ENCODE measurements around the gene ANKRD34A.
A peak's percentile ranks its signal among the peaks of the same experiment; 100 is the strongest.
"Not testable (repeated sequence)": the region's sequence is repeated elsewhere in the genome, so short reads cannot be mapped to it uniquely, and the experiment has no call there.

Gene ANKRD34A

DNA sequence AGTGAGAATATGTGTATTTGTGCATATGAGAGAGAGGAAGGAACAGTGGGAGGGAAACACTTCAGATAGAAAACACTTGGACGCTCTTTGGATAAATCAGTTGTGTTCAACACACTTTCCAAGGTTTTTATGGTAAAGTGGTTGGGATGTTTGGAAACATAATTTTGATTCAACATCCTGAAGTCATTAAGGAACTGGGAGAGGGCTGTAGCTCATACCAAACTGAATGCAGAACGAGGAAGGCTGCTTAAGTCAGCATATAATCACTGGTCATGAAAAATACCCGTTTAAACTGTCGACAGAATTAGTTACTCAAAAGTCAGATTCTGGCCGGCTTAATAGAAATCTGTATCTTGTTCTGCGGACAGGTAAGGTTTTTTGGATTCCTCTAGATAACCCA, 21.5 kb downstream of the ANKRD34A start:
- DNase-seq: no peak

DNA sequence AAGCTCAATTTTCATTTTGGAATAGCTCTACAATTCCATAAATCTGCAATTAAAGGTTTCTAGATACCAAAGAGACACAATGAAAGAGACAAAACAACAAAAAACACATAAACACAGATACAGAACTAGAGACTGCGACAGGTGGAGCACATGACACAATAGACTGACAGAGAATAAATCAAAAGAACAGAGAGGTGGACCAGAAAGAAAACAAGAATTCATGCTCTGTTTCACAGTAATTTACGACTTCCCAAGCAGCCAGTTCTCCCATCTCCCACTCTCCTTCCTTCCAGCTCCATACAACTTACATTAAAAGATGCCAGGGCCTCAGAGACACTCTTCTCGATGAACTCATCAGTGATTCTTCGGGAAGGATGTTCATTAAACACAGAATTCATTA, 22.0 kb downstream of the ANKRD34A start:
- DNase-seq: no peak

DNA sequence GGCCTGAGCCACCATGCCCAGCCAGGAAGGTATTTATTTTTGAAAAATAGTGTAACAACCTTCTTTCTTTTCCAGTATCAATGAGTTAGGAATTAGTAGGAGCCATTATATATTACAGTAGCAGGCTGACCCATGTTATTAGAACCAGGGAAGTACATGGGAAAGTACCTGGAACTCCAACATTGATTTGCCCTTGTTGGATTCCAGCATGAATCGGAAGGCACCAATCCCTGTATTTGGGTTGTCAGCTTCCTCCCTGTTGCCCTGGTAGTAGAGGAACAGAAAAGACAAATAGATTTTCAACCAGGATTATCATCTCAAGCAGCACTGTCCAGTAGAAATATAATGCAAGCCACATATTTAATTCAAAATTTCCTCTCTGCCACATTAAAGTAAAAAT, 26.9 kb downstream of the ANKRD34A start:
- no peak for DNase-seq

DNA sequence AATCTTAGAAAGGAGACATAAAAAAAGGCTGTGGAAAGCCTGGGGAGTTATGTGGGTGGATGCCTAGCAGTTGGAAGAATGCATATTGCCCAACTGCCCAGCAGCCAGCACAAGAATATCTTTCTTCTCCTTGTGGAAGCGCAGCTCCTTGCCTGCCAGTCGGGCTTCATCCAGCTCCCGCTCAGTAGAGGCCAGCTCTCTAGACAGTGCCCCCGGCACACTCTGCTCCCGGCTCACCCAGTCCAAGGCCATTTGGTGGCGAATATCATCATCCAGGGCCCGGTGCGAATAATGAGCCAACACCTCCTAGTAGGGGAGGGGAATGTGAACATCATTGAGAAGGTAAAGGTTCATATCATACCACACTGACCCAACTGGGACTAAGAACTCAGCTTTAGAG, 28.1 kb downstream of the ANKRD34A start:
- DNase-seq: no peak

DNA sequence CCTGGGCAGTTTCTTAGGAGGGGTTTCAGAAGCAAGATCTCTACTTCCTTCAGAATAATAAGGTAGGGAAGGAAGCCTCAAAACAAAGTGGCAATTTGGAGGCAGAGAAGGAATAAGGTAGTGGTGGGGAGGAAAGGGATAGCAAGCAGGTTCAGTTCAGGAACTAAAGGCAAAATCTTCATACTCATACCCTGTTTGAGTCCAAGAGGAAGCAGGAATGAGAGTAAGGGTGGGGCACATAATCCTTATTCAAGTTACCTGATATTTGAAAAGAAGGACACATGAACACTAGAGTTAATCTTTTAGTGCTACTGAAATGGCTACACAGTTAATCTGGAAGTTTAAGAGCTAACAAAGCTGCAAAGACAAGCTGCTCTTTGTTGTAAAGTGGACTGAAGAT, 28.7 kb downstream of the ANKRD34A start:
- no peak for DNase-seq

DNA sequence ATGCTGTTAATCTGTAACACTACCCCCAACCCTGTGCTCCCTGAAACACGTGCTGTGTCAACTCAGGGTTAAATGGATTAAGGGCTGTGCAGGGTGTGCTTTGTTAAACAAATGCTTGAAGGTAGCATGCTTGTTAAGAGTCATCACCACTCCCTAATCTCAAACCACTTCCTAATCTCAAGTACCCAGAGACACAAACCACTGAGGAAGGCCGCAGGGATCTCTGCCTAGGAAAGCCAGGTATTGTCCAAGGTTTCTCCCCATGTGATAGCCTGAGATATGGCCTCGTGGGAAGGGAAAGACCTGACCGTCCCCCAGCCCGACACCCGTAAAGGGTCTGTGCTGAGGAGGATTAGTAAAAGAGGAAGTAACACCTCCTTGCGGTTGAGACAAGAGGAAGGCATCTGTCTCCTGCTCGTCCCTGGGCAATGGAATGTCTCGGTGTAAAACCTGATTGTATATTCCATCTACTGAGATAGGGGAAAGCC, 31.8 kb downstream of the ANKRD34A start:
- DNase-seq: not testable (repeated sequence)

DNA sequence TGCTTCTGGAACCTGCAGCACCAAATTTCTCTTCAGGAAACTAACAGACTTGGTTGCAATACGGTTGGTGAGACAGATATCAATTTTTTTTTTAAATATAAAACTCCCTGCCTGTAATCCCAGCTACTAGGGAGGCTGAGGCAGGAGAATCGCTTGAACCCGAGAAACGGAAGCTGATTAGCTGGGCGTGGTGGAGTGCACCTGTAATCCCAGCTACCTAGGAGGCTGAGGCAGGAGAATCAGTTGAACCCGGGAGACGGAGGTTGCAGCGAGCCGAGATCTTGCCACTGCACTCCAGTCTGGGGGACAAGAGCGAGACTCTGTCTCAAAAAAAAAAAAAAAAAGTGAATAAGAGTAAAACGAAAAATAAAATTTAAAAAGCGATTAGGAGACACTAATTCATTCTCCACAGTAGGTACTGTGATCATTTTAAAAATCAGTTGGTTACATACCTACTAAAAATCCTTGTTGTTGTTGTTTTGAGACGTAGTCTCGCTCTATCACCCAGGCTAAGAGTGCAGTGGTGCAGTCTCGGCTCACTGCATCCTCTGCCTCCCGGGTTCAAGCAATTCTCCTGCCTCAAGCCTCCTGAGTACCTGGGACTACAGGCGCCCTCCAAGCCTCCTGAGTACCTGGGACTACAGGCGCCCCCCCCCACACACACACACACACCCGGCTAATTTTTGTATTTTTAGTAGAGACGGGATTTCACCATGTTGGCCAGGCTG, 36.3 kb downstream of the ANKRD34A start:
- DNase-seq: no peak

DNA sequence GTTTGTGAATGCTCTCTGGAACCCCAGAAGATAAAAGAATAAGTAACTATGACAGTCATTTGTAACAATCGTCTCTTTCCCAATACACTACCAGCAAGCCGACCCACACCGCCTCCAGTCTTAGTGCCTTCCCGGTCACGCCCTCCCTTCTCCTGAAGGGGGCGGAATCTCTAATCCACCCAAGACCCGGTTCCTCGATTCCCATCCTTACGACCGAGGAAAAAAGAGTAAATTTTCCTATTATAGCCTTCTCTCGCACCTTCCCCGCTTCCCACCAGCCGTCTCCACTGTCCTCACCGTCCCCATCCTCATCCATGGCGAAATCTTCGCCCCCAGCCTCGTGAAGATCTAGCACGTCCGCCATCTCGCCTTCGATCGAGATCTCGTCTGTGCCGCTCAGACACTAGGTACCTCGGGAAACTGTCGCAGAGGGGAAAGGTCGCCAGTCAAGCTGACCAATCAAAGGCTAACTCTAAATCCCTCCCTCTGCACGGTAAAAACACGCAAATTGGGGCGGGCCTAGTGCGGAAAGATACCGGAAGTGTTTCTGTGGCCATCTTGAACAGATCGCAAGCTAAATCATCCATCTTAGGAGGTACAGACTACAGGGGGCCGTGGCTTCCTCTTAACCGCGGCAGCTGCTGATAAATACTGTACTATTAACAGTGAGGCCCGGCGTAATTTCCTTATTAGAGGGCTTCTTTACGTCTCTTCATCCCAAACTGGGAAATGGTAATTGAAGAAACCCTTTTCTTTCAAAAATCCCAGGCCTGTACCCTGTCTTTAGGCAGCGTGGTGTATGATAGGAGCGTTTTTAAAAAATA, 37.1 kb downstream of the ANKRD34A start, which contains the start of gene RBM8A:
TSS of gene RBM8A (minus strand) at position 422 of the 824 bp plus-strand sequence. CDS start at position 364, 58 bp downstream.
- peak; percentile 90 for DNase-seq

DNA sequence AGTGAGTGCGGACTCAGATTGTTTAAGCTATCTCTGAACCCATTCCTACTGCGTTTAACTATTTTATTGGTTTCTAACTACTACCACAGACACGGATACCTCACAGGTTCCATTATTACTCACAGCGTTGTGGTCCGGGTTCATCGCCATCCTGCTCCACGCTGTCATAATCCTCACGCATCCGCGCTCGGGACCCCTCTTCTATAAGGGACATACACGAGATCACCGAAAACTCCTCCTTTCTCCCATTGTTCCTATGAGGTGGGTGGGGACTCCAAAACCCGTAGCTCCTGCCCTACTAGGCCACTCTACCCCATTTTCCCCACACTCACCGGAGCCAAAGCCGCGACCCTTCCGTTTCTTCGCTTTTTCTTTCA, 37.7 kb downstream of the ANKRD34A start:
- DNase-seq: peak; percentile 78

DNA sequence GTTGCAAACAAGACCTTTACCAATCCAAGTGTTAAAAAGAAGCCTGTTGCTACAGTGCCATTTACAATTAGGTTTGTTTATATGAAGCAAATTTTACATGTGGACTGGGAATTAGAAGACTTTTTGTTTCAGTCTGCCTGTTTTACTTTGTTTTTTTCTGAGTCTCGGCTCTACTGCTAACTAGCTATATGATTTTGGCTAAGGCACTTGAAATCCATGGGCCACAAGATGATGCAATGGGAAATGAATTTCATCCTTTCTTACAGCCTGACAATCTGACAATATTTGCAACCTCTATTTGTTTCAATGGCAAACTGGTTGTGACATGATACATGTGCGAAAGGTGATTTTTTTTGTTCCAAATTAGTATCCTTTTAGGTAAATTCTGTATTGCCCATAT, 42.1 kb downstream of the ANKRD34A start:
- DNase-seq: no peak

DNA sequence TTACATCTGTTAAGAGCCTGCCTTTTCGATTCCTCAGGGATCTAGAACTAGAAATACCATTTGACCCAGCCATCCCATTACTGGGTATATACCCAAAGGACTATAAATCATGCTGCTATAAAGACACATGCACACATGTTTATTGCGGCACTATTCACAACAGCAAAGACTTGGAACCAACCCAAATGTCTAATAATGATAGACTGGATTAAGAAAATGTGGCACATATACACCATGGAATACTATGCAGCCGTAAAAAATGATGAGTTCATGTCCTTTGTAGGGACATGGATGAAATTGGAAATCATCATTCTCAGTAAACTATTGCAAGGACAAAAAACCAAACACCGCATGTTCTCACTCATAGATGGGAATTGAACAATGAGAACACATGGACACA, 44.1 kb downstream of the ANKRD34A start:
- DNase-seq: not testable (repeated sequence)

DNA sequence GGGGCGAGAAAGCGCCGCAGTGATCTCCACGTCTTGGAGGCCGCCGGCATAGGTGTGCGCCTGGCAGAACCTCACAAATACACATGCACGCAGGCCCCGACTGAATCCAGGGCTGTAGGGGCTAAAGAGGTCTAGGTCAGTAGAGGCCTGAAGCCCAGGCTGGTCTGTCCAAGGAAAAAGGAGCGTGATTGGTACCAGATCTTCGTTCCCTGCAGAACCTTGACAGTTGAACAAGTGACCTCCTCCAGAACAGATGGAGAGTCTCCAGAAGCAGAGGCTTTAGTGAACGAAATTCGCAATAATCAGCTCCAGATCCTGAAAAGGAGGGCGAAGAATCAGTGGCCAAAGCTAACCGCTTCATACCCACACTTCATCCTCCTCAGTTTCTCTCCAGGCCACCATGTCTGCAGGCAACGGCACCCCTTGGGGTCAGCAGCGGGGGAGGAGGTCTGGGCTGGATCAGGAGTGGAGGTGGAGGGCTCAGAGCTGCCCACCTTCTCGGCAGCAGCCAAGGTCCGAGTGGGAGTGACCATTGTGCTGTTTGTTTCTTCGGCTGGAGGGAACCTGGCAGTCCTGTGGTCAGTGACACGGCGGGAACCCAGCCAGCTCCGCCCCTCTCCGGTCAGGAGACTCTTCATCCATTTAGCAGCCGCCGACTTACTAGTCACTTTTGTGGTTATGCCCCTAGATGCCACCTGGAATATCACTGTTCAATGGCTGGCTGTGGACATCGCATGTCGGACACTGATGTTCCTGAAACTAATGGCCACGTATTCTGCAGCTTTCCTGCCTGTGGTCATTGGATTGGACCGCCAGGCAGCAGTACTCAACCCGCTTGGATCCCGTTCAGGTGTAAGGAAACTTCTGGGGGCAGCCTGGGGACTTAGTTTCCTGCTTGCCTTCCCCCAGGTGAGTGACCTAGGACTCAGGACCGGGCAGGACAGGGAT, 45.1 kb downstream of the ANKRD34A start:
- DNase-seq: peak; percentile 66

DNA sequence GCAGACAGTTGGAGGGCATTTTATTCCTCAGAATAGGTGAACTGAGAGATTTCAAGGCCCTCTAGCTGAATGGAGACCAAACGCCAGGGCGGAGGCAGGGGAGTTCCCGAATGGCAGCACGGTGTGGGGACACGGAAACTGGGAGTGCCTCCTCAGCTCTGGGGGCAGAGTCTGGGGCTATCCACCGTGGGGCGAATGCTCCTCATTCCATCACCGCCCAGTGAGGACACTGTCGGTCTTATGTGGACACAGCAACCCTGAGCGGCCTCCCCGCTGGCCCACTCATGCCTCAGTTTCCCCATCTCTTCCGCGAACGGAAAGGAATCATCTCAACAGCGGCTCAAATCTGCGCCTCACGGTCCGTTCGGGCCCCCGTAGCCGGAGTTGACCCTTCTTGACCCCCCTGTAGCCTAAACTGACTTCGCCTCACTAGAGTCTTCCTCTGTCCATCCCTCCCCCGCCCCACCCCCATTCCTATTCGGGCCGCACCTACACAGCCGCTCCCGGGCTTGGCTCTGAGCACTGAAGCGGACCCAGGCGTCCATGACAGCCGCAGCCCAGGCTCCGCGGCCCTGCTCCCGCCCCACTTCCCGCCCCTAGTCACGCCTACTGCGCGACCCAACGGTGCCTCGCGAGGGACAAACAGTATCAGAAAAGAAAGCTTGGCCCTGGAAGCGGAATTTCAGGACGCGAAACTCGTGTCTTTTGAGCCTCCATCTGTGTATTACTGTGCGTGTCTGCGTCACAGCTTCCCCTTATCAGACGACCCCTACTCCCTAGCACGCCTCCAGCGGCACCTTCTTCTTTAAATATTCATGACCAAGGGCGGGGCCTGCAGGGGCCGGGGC, 46.0 kb downstream of the ANKRD34A start, which contains the start of gene PEX11B:
TSS of gene PEX11B (minus strand) at position 574 of the 848 bp plus-strand sequence. CDS start at position 545, 29 bp downstream.
- peak; percentile 93 for DNase-seq

DNA sequence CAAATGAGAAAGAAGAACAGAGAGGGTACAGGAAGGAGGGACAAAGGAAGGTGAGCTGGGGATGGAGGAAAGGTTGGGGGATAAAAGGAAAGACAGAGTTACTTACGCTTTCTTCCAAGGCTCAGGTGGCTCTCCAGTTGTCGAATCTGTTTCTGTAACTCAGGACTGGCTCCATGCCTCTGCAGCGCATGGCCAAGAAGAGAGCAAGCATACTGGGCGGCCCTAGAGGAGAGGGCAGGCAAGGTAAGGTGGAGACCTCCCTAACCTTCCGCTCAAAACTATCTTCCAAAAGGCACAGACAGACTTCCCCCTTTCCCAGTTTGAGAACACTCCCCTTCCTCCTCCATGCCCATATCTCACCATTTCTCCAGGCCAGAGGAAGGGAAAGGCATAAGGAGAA, 46.8 kb downstream of the ANKRD34A start:
- DNase-seq: no peak

DNA sequence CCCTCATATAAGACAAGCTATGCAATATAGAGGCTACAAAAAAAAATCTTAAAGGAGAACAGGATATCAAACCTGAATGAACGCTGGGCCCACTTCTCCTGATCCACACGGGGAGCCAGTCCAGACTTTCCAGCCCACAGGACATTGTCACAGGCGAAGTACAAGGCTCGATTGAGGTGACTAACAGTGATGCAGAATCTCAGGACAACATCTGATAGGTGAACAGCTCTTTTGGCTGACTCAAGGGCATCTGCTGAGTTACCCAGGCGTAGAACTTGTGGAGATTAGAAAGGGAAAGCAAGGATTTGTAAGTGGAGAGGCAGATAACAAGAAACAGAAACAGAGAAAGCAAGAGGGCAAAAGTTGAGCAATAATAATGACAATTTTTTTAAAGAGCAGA, 47.6 kb downstream of the ANKRD34A start:
- no peak for DNase-seq

DNA sequence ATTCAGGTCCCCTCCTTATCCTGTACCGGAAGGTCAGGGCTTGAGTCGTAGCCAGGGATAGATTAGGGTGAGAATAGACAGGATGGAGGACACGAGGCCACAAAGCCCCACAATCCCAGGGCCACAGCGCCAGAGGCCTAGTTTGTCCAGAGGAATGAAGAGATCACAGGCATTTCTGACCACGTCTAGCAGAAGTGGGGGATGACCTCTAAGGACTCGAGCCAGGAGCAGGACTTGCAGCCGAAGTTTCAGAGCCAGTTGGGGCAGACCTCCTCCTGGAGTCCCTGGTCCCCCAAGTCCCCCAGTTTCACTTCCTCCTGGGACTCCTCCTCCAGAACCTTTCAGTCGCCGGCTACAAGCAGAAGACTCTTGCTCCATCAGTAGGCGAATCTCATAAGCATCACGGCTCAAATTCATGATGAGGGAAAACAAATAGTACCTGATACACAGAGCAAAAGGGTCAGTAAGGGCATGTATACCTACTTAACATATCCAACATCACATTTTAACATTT, 52.2 kb downstream of the ANKRD34A start:
- no peak for DNase-seq
